ENCODE results near the gene ZNF423.

ZNF423 gene

DNA sequence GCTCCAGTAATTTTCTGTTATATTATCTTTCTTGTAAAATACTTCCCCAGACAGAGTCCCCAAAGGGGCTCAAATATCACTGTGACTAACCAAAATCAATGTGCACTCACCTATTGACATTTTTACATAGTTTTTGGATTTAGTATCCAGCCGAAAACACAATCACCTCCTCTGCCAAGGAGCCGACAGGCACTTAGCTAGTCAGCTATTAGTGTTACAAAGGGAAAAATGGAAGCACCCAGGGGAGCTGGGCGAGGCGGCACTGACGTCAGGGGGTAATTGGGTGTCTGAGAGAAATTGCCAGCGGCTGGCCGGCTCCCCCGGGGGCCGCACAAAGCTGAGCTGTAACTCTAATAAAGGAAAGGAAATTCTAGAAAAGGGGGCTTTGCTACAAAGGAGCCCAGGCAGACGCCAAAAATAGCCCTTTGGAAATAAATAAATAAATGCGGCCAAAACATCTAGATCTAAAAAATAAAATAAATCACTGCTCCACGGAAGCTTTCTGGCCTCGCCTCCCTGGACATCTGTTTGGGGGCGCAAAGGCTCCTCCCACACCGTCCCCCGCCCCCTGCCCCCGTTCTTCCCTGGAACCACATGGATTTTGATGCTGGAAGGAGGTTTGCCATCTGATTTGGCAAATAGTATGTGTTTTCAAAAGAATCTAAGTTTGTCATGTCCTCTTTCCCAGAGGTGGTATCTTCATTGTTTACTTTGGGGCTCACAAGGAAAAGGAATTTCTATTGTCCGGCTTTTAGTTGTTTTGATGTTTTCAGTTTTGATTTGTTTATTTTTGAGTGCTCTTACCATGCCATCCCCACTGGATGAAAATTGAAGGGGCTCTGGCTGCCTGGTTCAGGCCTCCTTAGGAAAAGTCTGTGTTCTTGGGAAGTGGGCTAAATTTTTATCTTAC, 156.7 kb downstream of the ZNF423 start:
- DNase-seq (ENCODE audit: low spot score) = no peak
- in situ Hi-C loops (cut with MboI; ENCODE audit: low sequenced_read_pairs, unreplicated experiment) = no loop called here
- TF ChIP-seq, protein P1, sequence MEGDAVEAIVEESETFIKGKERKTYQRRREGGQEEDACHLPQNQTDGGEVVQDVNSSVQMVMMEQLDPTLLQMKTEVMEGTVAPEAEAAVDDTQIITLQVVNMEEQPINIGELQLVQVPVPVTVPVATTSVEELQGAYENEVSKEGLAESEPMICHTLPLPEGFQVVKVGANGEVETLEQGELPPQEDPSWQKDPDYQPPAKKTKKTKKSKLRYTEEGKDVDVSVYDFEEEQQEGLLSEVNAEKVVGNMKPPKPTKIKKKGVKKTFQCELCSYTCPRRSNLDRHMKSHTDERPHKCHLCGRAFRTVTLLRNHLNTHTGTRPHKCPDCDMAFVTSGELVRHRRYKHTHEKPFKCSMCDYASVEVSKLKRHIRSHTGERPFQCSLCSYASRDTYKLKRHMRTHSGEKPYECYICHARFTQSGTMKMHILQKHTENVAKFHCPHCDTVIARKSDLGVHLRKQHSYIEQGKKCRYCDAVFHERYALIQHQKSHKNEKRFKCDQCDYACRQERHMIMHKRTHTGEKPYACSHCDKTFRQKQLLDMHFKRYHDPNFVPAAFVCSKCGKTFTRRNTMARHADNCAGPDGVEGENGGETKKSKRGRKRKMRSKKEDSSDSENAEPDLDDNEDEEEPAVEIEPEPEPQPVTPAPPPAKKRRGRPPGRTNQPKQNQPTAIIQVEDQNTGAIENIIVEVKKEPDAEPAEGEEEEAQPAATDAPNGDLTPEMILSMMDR (IDR thresholded peaks at IDR 0.05; ENCODE audit: borderline replicate concordance, control extremely low read depth, extremely low read depth, insufficient read depth, missing control alignments) = no peak

DNA sequence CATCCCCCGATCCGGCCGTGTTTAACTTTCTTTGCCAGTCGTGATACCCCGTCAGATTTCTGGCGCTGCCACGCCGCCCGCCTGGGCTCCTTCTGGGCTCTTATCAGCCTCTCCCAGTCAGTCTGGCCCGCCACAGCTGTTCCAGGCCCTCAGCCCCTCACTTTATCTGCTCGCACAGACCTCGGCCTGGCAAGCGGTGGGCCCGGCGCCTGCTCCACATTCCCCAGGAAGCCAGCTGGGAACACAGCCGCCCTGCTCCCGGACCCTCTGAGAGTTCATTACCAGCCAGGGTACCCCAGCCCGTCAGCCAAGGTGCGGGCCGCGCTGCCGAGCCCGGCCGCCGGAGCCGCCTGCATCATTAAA, 157.5 kb downstream of the ZNF423 start:
- in situ Hi-C loops (cut with MboI; ENCODE audit: low sequenced_read_pairs, unreplicated experiment) = no loop called here
- DNase-seq (ENCODE audit: low spot score) = no peak
- TF ChIP-seq, protein P1 (IDR thresholded peaks at IDR 0.05; ENCODE audit: borderline replicate concordance, control extremely low read depth, extremely low read depth, insufficient read depth, missing control alignments) = no peak

DNA sequence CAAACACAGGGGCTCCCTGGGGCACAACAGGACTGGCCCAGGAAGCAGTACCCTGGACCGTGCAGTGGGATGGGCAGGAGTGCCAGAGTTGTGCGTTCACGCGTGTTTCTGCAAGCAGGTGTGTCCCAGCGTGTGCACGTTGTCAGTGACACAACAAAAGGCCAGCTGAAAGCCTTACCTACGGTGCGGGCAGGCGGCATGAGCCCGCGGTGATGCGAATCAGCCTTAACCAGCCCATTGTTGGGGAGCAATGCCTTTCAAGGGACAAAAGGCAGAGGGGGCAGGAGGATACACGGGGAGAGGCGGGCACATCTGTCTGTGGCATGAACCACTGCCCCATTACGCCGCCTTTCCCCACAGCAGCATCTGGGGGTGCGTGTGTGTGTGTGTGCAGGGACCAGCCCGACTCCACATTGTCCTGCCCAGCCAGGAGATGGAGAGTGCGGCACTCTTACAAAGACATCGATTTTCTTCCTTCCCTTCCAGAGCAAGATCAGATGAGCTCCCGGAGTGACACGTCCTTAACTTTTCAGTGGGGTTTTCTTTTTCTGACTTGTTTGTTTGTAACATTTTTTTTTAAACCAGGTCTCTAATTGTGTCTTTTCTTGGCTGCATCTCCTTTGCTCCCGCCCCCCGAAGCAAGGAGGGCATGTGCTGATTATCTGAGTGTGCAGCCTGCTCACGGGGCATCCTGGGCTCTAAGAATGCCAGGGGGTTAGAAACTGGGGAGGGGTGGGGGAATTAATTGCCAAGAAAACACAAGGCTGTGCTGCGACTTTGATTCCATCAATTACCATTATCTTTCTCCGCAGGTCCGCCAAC, 158.1 kb downstream of the ZNF423 start:
- no peak for DNase-seq (ENCODE audit: low spot score)
- TF ChIP-seq, protein P1 (IDR thresholded peaks at IDR 0.05; ENCODE audit: borderline replicate concordance, control extremely low read depth, extremely low read depth, insufficient read depth, missing control alignments) = no peak
- in situ Hi-C loops (cut with MboI; ENCODE audit: low sequenced_read_pairs, unreplicated experiment) = no loop called here

DNA sequence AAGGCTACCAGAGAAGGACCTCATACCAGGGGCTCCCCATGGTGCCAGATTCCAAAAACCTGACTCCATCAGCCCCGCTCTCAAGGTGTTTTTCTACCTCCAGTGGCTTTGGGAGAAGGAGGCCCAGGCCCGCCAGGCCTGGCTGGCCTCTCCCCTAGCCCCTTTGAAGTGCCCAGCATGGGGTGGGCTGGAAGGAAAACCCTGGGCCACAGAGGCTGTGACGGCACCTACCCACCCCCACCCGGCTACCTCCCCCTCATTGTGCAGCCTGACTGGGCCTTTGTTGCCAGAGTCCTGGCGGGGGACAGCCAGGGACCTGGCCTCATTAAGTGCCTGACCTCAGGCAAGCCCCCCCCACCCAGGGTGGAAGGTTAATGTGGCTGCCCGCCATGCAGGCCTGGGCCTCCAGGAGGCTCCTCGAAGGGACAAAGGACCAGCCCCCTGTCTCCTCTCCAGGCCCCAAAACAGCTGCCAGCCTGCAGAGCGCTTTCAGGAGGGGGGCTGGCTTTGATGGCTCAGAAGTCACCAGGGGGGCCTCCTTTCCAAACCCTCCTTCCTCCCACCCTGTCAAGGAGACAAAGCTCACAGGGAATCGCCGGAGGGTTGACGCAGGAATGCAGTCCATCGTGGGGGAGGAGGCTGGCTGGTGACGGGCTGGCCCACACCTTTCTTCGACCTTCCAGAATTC, 159.4 kb downstream of the ZNF423 start:
- TF ChIP-seq, protein P1 (IDR thresholded peaks at IDR 0.05; ENCODE audit: borderline replicate concordance, control extremely low read depth, extremely low read depth, insufficient read depth, missing control alignments) = no peak
- in situ Hi-C loops (cut with MboI; ENCODE audit: low sequenced_read_pairs, unreplicated experiment) = no loop called here

DNA sequence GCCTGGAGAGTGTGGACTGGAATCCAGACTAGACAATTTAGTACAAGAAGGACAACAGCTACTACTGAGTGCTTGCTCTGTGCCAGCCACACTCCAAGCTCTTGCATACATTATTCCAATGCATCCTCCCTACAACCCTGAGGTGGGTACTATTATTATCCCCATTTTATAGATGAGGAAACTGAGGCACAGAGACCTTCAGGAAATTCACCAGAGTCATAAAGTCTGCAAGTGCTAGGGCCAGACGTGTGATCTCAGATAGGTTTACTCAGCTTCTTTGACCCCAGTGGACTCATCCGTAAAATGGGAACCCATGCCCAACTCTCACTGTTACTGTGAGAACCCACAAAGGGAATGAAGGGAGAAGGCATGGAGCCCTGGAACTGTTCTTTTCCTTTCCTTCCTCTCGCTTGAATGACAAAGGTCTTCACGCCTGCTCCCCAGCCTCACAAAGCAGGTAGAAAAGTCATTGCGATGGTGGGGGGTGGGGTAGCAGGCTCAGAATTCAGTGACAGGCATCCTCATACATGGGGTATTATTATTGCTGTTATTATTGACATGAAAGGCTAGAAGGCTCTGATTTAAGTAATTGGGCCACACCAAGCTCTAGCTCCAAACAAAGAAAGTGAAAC, 160.0 kb downstream of the ZNF423 start:
- TF ChIP-seq, protein P1 (IDR thresholded peaks at IDR 0.05; ENCODE audit: borderline replicate concordance, control extremely low read depth, extremely low read depth, insufficient read depth, missing control alignments) = no peak
- in situ Hi-C loops (cut with MboI; ENCODE audit: low sequenced_read_pairs, unreplicated experiment) = no loop called here
- DNase-seq (ENCODE audit: low spot score) = no peak

More for the DNA sequence above, 159.4 kb downstream of the ZNF423 start:
- no peak for DNase-seq (ENCODE audit: low spot score)

DNA sequence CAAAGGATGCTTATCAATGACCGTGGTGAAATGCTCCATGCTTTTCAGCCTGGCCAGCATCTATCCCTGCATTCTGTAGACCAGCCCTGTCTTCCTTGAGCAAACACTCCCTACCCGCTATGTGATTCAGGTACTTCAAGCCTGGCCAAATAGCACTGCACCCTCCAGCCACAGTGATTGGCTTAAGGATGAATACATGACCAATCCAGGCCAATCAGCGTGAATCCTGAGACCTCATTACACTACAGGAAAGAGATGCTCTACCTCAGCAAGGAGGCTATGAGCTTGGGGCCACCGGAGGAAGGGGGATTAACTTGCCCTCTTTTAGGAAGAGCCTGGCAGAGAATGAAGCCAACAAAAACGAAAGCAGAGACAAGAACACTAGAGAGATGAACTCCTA, 162.5 kb downstream of the ZNF423 start:
- TF ChIP-seq, protein P1 (IDR thresholded peaks at IDR 0.05; ENCODE audit: borderline replicate concordance, control extremely low read depth, extremely low read depth, insufficient read depth, missing control alignments) = no peak
- DNase-seq (ENCODE audit: low spot score) = no peak
- in situ Hi-C loops (cut with MboI; ENCODE audit: low sequenced_read_pairs, unreplicated experiment) = no loop called here
